HG03060 (cell line): ENCODE measurements around the gene JAG2.

Experiments
- ATAC-seq: cut with Tn5 transposase; IDR thresholded peaks from one replicate; pipeline ENCODE4 v1.9.1; 2021; ENCODE audit warnings: low read depth, moderate number of reproducible peaks; ENCODE audit not compliant: unreplicated experiment

Gene JAG2

DNA sequence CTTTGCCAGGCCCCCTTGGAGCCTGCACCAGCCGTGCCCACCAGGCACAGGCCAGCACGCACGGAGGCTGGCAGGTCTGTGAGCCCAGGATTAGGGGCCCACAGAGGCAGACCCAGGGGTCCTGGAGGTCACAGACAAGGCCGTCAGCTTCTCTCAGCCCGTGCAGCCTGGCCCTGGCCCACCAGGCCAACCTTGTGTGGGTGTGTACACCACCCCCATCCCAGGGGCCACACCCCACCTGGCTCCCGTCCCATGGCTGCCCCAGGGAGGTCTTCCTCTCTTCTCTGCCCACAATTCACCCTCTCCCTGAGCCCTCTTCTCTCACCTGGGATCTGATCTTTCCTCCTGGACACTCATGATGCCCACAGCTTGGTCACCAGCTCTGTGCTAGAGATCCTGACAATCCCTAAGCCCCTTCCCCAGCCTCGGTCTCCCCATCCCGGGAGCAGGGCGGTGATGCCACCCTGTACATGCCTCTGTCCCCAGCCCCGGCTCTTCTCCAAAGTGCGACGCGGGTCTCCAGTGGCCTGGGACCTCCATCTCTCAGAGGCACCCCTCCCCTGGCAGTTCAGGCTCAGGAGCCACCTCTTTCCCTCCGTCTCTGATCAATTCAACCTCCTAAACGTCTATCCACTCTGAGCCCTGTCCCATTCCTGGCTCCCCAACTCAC lies 72.2 kb downstream of the JAG2 start:
- no peak for ATAC-seq

DNA sequence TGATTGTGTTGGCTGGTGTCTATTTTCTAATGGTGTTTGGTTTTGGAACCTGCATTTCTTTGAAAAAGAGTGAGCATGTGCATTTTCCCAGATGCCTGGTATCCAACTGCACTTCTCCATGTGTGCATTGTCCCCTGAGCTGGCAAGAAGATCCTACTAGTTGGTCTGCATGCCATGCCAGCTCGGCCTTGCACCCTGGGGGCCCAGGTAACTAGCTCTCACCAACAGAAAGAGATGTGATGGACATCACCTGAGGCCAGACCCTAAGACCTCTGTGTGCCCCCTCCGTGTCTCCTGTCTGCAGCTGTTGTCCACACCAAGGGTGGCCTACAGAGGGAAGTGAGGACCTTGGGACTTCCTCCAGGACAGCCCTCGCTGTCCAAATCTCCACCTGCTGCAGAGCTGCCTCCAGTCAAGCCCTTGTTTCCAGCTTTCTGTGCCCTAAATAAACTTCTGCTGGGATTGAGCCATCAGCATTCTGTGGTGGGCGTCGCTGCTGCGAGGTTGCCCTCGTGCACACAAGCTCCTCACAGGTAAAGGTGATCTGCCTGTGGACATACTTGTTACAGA lies 73.3 kb downstream of the JAG2 start:
- ATAC-seq: no peak

DNA sequence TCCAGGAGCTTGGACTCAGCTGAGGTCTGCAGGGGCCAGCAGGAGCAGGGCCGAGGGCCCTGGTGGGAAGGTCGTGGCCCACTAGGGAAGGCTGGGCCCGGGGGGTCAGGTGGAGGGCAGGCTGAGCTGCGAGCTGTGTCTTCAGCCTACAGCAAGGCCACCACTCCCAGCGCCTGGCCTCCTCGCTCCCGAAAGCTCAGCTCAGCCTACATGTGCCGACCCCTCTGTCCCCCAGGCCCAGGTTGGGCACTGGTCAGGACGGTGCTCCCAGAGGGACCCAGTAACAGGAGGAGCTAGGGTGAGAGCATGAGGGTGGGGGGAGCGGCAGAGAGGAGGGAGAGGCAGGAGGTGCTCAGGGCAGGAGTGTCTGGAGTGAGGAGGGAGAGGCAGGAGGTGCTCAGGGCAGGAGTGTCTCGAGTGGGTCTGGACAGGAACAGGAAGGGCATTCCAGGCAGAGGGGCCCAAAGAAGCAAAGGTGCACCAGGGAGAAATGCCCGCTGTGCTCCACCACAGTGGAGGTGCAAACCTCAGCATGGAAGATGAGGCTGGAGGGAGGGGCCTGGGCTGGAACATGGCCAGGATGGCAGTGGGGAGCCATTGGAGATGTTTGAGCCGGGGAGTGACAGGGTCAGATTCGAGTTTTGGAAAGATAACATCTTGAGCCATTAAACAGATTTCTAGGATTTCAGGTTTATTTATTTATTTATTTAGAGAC lies 74.2 kb downstream of the JAG2 start:
- no peak for ATAC-seq

DNA sequence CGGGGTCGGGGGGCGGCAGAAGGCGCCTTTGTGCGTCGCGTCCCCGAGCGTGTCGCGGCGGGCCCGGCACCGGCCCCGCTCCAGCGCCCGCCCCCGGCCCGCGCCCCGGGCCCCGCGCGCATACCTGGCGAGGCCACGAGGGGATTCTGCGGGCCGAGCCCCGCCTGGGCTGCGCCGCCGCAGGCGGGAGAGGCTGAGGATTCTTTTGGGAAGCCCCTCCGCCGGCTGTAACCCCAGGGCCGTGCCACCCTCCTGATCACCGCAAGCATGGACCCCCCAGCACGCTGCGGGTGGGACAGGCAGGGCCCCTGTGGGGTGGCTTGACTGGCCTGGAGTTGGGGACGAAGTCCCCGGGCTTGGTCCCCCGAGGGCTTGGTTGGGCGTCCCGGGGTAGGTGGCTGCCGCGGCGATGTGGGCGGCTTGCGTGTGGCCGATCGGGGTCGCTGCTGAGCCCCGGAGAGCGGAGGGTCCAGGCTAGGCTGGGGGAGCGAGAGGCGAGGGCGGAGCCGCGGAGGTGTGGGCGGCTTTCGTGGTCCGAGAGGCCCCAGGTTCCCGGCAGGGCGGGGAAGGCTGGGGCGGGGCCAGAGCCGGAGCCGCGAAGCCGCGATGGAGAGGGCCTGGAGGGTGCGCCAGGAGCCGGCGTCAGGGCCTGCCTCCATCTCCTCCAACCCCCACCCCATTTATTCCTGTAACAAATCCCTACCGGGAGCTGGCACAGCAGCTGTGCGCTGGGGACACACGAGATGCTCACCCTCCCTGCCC lies 75.0 kb downstream of the JAG2 start:
- ATAC-seq: no peak

DNA sequence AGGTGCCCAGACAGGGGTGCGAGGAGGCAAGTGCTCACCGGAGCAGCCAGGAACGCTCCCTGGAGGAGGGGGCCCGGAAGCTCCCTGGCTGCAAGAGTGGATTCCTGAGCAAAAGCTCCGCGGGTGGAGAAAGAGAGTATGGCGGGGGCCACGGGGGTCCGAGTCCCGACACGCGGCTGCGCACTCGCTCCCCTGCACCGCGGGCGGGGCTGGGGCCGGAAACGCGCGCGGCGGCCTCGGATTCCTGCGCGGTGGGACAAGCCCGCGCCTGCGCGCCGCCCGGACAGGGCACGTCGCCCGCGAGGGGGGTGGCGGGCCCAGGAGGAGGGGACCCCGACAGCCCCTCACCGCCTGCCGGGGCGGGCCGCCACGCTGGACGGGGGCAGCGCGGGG lies 75.5 kb downstream of the JAG2 start:
- ATAC-seq: no peak

DNA sequence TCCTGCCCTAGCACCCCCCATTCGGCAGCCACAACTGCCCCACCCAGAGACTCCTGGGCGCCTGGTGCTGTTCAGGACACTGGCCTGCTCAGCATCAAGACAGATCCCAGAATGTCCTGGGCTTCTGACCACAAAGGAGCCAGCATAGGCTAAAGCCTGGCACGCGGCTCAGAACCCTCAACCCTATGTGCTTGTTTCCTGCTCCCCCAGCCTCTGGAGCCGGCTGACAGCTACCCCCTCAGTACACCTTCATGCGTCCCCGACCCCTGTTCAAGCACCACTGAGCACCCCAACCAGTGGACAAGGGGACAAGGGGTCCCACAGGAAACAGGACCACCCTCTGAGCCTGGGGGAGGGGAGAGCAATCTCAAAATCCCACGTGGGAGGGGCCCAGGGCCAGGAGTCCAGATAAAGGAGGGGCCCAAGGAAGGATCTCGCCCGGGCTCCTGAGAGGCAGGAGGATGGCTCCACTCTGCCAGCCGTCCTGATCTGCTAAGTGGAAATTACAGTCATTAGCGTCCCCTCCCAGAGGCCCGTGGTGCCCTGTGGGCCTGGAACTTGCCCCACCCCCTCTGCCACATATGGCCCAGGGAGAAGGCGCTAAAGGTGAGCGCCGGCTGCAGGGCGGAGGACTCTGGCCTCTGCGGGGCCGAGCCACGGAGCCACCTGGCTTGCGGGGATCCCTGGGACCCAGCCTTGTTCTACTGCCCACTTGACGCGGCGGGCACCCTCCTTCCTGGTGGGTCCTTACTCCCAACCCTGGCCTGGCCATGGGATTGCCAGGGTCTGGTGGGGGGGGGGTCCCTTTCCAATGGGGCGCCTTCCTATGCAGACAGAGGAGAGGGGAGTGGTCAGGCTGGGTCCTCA lies 76.2 kb downstream of the JAG2 start:
- ATAC-seq: no peak

DNA sequence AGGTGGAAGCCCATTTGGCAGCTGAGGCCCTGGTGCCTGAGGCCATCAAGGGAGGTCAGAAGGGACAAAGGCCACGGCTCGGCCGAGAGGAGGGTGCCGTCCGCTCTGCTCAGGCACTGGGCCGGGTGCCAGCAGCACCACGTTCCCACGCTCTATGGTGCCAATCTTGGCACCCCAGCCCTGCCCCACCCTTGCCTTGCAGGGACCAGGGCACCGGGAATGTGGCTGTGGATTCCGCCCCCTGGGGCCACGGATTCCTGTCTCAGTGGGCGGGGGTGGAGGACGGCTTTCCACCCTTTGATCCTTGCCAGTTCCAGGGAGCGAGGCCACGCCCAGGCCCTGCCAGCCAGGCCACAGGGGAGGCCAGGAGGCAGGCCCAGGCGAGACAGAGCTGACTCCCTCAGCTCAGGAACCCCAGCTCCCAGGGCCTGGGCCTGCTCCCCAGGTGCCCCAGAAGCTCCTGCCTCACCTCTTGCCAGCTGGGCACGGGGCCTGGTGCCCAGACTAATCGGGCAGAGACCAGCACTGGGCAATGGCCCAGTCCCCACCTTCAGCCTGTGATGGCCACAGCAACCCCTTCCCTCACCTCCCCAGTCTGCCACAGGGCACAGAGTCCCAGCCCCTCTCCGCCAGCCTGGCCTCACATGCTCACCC lies 76.9 kb downstream of the JAG2 start:
- no peak for ATAC-seq

DNA sequence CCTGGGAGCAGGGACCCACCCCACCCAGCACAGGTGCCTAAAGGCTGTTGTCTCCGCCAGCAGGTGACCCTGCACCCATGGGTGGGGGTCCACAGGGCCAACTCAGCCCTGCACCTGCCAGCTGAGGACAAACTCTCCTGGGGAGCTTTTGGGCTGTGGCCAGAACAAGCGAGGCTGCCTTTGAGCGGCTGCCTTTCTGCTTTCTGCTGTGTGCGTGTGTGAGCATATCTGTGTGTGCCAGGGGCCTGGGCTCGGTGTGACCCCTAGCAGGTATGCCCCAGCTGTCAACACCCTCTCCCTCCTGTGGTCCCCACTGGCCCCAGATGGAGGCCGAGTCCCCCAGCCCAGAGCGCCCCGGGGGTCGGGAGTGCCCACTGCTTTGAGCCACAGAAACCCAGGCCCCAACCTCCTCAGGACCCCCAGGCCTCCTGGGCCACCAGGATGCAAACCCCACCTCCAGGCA lies 77.5 kb downstream of the JAG2 start:
- ATAC-seq: no peak
